ENCODE measurements around the gene ZNF628. TPM values are rescaled to one million over a fixed set of nuclear protein-coding genes. Genes with fewer than 3 reads are reported as not detected.

The ZNF628 gene
- total RNA-seq (1 to 10 TPM; 8.3 to 8.7 TPM), polyA plus RNA-seq (0.36 TPM)

DNA sequence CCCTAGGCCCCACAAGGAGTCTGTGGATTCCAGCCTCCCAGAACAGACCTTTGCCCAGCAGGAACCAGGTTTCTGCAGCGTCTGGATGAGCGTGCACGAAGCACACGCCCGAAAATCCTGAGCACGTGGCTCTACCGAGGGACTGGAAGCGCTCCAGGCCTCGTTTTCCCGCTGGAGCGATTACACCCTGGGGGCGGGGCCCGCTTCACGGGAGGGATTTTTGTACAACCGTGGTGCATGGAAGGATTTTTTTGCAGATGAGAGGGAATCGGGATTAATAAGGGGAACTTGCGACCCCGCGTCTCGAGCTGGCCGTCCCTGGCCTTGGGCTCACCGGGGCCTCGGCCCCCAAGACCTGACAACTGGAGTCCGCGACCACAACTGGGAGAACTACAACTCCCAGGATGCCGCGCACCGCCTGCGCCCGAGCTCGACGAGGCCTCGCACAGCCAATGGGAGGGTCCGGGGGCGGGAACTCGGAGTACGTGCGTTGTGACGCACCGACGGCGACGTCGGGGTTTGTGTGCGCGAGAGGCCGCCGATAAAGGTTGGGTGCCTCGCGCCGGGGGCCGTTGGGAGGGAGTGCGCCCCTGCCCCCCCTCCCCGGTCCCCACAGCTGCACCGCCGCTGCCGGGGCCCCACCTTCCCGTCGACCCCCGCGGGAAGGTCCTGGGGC is at the start of gene ZNF628:
TSS of gene ZNF628 (plus strand) at position 518 of the 676 bp plus-strand sequence. CDS start 3,294 bp downstream, outside the sequence.
- peaks cover 0 to 14% (median 0%) of the 10 kb centered on the region in 3 donors for H3K36me3 Mint-ChIP-seq
- Histone ChIP-seq H3K9me3 (ENCODE audit: low read length) (no peaks in the 10 kb centered on the region), H3K4me1 (ENCODE audit: insufficient read depth, low read length) (peaks cover 17% of the 10 kb centered on the region), H3K36me3 (ENCODE audit: insufficient read depth, low read length) (no peaks in the 10 kb centered on the region), H3K27me3 (ENCODE audit: insufficient read depth, low read length, poor library complexity, severe bottlenecking) (no peaks in the 10 kb centered on the region), H3K27ac (ENCODE audit: low read depth, low read length) (peak within 1 kb of the TSS; percentile 72), H3K4me3 (ENCODE audit: low read length) (peak within 1 kb of the TSS; percentile 92)
- H3K4me3 Mint-ChIP-seq = peak within 1 kb of the TSS; percentile 89 to 96 (median 90)
- peak; percentile 95 to 98 (median 97) for DNase-seq
- peak within 1 kb of the TSS; percentile 92 to 99 (median 94) for H3K27ac Mint-ChIP-seq
- H3K27me3 Mint-ChIP-seq = no peaks in the 10 kb centered on the region
- H3K9me3 Mint-ChIP-seq = no peaks in the 10 kb centered on the region
- CTCF ChIA-PET = interaction anchor here (0.8 to 3.7 kb wide), 8 partner anchors 9 to 155 kb away, joined by 3 to 28 read pairs (median 4); partner anchors contain the start of genes FIZ1, ISOC2, NAT14 and ZNF784
- peaks cover 17 to 42% (median 32%) of the 10 kb centered on the region in 3 donors for H3K4me1 Mint-ChIP-seq
- POLR2A ChIA-PET = interaction anchor here (0.5 to 2.2 kb wide), 21 partner anchors 9 to 1027 kb away, joined by 3 to 14 read pairs (median 5); partner anchors contain the start of genes FIZ1, HSPBP1, ISOC2 and KMT5C

DNA sequence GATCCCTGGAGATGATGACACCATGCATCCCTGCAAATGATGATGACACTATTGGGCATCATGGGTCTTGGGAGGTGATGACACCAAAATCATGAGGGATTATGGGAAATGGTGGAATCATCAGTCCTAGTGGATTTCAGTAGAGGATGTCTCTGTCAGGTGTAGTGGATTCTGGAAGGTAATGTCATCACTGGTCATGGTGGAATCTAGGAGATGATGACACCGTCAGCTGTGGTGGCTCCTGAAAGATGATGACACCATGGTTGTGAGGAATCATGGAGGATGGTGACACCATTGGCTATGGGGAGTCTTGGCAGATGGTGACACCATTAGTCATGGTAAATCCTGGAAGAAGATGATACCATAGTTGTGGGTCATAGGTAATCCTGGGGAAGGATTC is 45.2 kb upstream of the ZNF628 start:
- Mint-ChIP-seq H3K4me1 (no peaks in the 10 kb centered on the region), H3K36me3 (peaks cover 0 to 5% (median 0%) of the 10 kb centered on the region in 3 donors), H3K4me3 (no peak overlapping the region), H3K9me3 (no peaks in the 10 kb centered on the region), H3K27ac (peak overlapping the region in 1 of 8 donors; percentile 17), H3K27me3 (peaks cover 30 to 53% of the 10 kb centered on the region in 2 donors)
- H3K36me3 ChIP-seq (ENCODE audit: insufficient read depth, low read length) = no peaks in the 10 kb centered on the region
- POLR2A ChIA-PET = no interaction called here
- H3K4me3 ChIP-seq (ENCODE audit: low read length) = no peak overlapping the region
- H3K27me3 ChIP-seq (ENCODE audit: insufficient read depth, low read length, poor library complexity, severe bottlenecking) = peaks cover 35% of the 10 kb centered on the region
- H3K9me3 ChIP-seq (ENCODE audit: low read length) = no peaks in the 10 kb centered on the region
- DNase-seq = no peak
- CTCF ChIA-PET = no interaction called here
- no peaks in the 10 kb centered on the region for H3K4me1 ChIP-seq (ENCODE audit: insufficient read depth, low read length)
- H3K27ac ChIP-seq (ENCODE audit: low read depth, low read length) = no peak overlapping the region

GRCh38 chr19:55432241-55432959 is 44.0 kb upstream of the ZNF628 start:
- H3K4me1 Mint-ChIP-seq = peaks cover 0 to 7% (median 0%) of the 10 kb centered on the region in 3 donors
- H3K27ac Mint-ChIP-seq = no peak overlapping the region
- no peak overlapping the region for H3K27ac ChIP-seq (ENCODE audit: low read depth, low read length)
- H3K27me3 ChIP-seq (ENCODE audit: insufficient read depth, low read length, poor library complexity, severe bottlenecking) = peaks cover 35% of the 10 kb centered on the region
- H3K27me3 Mint-ChIP-seq = peaks cover 39 to 58% of the 10 kb centered on the region in 2 donors
- no peaks in the 10 kb centered on the region for H3K4me1 ChIP-seq (ENCODE audit: insufficient read depth, low read length)
- H3K36me3 ChIP-seq (ENCODE audit: insufficient read depth, low read length) = no peaks in the 10 kb centered on the region
- H3K36me3 Mint-ChIP-seq = peaks cover 0 to 5% (median 0%) of the 10 kb centered on the region in 3 donors
- CTCF ChIA-PET = no interaction called here
- H3K9me3 Mint-ChIP-seq = no peaks in the 10 kb centered on the region
- H3K9me3 ChIP-seq (ENCODE audit: low read length) = no peaks in the 10 kb centered on the region
- H3K4me3 Mint-ChIP-seq = no peak overlapping the region
- DNase-seq = no peak
- H3K4me3 ChIP-seq (ENCODE audit: low read length) = no peak overlapping the region
- POLR2A ChIA-PET = no interaction called here

DNA sequence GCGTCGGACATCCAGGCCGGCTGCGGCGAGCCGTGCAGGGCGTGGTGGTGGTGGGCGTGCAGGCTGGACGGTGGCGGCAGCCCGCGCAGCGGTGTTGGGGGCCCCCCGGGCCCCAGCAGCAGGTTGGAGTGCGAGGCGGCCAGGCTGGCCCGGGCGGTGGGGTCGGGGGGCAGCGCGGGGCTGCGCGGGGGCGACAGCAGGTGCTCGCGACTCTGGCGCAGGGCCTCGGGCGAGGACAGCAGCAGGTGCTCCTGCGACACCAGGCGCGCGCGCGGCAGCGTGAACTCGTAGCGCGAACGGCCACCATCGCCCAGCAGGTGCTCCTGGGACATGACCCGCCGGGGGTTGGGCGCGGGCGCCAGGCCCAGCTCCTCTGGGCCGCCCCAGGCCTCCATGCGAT is 43.1 kb upstream of the ZNF628 start:
- Histone ChIP-seq H3K4me1 (ENCODE audit: insufficient read depth, low read length) (no peaks in the 10 kb centered on the region), H3K36me3 (ENCODE audit: insufficient read depth, low read length) (no peaks in the 10 kb centered on the region), H3K9me3 (ENCODE audit: low read length) (no peaks in the 10 kb centered on the region), H3K4me3 (ENCODE audit: low read length) (no peak overlapping the region), H3K27ac (ENCODE audit: low read depth, low read length) (no peak overlapping the region), H3K27me3 (ENCODE audit: insufficient read depth, low read length, poor library complexity, severe bottlenecking) (peaks cover 34% of the 10 kb centered on the region)
- Mint-ChIP-seq H3K36me3 (peaks cover 0 to 5% (median 0%) of the 10 kb centered on the region in 3 donors), H3K9me3 (peaks cover 0 to 2% (median 0%) of the 10 kb centered on the region in 5 donors), H3K27ac (no peak overlapping the region), H3K4me1 (peaks cover 0 to 7% (median 0%) of the 10 kb centered on the region in 3 donors), H3K27me3 (peaks cover 40 to 55% of the 10 kb centered on the region in 2 donors), H3K4me3 (no peak overlapping the region)
- ChIA-PET POLR2A (no interaction called here), CTCF (no interaction called here)
- no peak for DNase-seq

GRCh38 chr19:55434356-55434919 is 42.0 kb upstream of the ZNF628 start:
- H3K4me1 ChIP-seq (ENCODE audit: insufficient read depth, low read length) = no peaks in the 10 kb centered on the region
- H3K4me3 ChIP-seq (ENCODE audit: low read length) = no peak overlapping the region
- no peak overlapping the region for H3K27ac Mint-ChIP-seq
- no peaks in the 10 kb centered on the region for H3K9me3 ChIP-seq (ENCODE audit: low read length)
- peaks cover 0 to 3% (median 3%) of the 10 kb centered on the region in 5 donors for H3K9me3 Mint-ChIP-seq
- DNase-seq = no peak
- peaks cover 36% of the 10 kb centered on the region for H3K27me3 ChIP-seq (ENCODE audit: insufficient read depth, low read length, poor library complexity, severe bottlenecking)
- CTCF ChIA-PET = no interaction called here
- H3K27ac ChIP-seq (ENCODE audit: low read depth, low read length) = no peak overlapping the region
- peaks cover 0 to 10% (median 0%) of the 10 kb centered on the region in 3 donors for H3K36me3 Mint-ChIP-seq
- no peak overlapping the region for H3K4me3 Mint-ChIP-seq
- POLR2A ChIA-PET = no interaction called here
- H3K36me3 ChIP-seq (ENCODE audit: insufficient read depth, low read length) = no peaks in the 10 kb centered on the region
- H3K4me1 Mint-ChIP-seq = peaks cover 0 to 7% (median 0%) of the 10 kb centered on the region in 3 donors
- peaks cover 44 to 57% of the 10 kb centered on the region in 2 donors for H3K27me3 Mint-ChIP-seq

GRCh38 chr19:55435020-55435419 is 41.4 kb upstream of the ZNF628 start:
- H3K9me3 Mint-ChIP-seq = peaks cover 0 to 3% (median 3%) of the 10 kb centered on the region in 5 donors
- no peaks in the 10 kb centered on the region for H3K4me1 ChIP-seq (ENCODE audit: insufficient read depth, low read length)
- no peak overlapping the region for H3K4me3 Mint-ChIP-seq
- H3K9me3 ChIP-seq (ENCODE audit: low read length) = no peaks in the 10 kb centered on the region
- ChIA-PET CTCF (no interaction called here), POLR2A (no interaction called here)
- peaks cover 41% of the 10 kb centered on the region for H3K27me3 ChIP-seq (ENCODE audit: insufficient read depth, low read length, poor library complexity, severe bottlenecking)
- H3K27me3 Mint-ChIP-seq = peaks cover 43 to 57% of the 10 kb centered on the region in 2 donors
- H3K36me3 ChIP-seq (ENCODE audit: insufficient read depth, low read length) = no peaks in the 10 kb centered on the region
- no peak overlapping the region for H3K27ac ChIP-seq (ENCODE audit: low read depth, low read length)
- H3K4me1 Mint-ChIP-seq = peaks cover 0 to 7% (median 1%) of the 10 kb centered on the region in 3 donors
- no peak overlapping the region for H3K4me3 ChIP-seq (ENCODE audit: low read length)
- peaks cover 0 to 10% (median 0%) of the 10 kb centered on the region in 3 donors for H3K36me3 Mint-ChIP-seq
- no peak overlapping the region for H3K27ac Mint-ChIP-seq
- no peak for DNase-seq

GRCh38 chr19:55436847-55437246 is 39.6 kb upstream of the ZNF628 start:
- Mint-ChIP-seq H3K4me1 (peaks cover 12 to 19% (median 13%) of the 10 kb centered on the region in 3 donors), H3K27ac (no peak overlapping the region), H3K4me3 (no peak overlapping the region), H3K9me3 (peaks cover 0 to 3% (median 3%) of the 10 kb centered on the region in 5 donors), H3K36me3 (peaks cover 0 to 5% (median 1%) of the 10 kb centered on the region in 3 donors), H3K27me3 (peaks cover 46 to 54% of the 10 kb centered on the region in 2 donors)
- Histone ChIP-seq H3K27me3 (ENCODE audit: insufficient read depth, low read length, poor library complexity, severe bottlenecking) (peaks cover 48% of the 10 kb centered on the region), H3K9me3 (ENCODE audit: low read length) (no peaks in the 10 kb centered on the region), H3K4me3 (ENCODE audit: low read length) (no peak overlapping the region), H3K4me1 (ENCODE audit: insufficient read depth, low read length) (peaks cover 12% of the 10 kb centered on the region), H3K36me3 (ENCODE audit: insufficient read depth, low read length) (no peaks in the 10 kb centered on the region), H3K27ac (ENCODE audit: low read depth, low read length) (no peak overlapping the region)
- no peak for DNase-seq
- ChIA-PET POLR2A (no interaction called here), CTCF (interaction anchor here (1.0 to 1.1 kb wide), 2 partner anchors 32 to 67 kb away, joined by 3 to 4 read pairs; no protein-coding TSS in a partner anchor)

Data from CD8-positive, alpha-beta memory T cell (primary cell).